ENCODE data around the gene LIN7A.

The LIN7A gene, protein sequence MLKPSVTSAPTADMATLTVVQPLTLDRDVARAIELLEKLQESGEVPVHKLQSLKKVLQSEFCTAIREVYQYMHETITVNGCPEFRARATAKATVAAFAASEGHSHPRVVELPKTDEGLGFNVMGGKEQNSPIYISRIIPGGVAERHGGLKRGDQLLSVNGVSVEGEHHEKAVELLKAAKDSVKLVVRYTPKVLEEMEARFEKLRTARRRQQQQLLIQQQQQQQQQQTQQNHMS

DNA sequence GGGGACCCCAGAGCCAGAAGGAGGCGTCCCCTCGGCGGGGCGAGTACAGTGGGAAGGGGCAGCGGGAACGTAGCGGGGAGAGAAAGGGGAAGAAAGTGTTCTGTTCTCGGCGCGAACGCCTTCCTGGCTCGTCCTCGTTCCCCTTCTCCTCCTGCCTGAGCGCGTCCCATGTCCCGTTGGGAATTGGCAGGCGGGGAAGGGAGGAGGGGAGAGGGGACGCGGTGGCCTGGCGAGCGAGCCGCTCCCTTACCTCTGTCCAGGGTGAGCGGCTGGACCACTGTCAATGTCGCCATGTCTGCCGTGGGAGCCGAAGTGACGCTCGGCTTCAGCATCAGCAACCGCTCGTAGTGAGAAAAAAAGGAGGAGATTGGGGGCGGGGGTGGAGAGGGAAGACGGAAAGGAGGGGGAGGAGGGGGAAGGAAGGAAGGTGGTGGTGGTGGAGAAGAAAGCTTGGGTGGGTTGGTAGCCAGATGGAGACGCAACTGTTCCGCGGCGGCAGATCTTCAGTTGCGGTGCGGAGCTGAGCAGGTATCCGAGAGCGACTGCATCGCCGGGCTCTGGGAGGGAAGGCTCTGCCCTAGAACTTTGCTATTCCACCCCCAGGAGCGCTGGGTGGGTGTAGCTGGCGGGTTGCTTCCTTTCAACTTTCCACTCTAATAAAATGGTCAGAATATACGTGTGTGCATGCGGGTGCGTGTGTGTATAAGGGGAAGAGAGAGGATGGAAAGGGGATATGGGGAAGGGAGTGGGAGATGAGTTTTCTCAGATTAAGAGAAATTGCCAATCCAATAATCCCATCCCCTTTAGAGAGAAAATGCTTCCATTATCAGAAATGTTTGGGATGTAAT lies at the start of gene LIN7A:
LIN7A (minus strand) TSS at position 544 of the 848 bp plus-strand sequence; CDS start at position 332, 212 bp downstream.
- Mint-ChIP-seq H3K4me1 (no peaks in the 10 kb centered on the region), H3K9me3 (peaks cover 0 to 9% of the 10 kb centered on the region in 2 donors), H3K27me3 (peaks cover 27% of the 10 kb centered on the region), H3K4me3 (no peak within 1 kb of the TSS), H3K27ac (no peak within 1 kb of the TSS)
- no peak for ATAC-seq
- no peak for DNase-seq

DNA sequence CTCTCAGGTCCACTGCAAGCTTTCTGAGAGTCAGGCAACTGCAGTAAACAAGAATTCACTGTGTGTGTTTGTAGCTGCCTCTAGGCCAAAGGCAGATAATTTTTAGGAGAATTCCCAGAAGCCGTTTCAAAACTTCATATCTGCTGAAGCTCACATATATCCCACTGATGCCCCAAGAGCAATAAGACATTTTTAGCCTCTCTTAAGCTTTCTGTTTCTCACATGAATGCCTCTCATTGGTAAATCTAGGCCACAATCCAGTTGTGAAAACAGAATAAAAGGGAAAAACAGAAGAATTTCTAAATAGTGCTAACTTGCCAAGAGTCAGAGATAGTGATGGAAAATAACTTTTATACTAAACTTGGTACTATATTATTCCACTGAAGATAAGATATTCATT lies 48.5 kb upstream of the LIN7A start:
- Mint-ChIP-seq H3K4me3 (no peak overlapping the region), H3K27me3 (no peaks in the 10 kb centered on the region), H3K27ac (no peak overlapping the region), H3K9me3 (peaks cover 0 to 6% of the 10 kb centered on the region in 2 donors), H3K4me1 (no peaks in the 10 kb centered on the region)
- ATAC-seq: no peak
- no peak for DNase-seq

DNA sequence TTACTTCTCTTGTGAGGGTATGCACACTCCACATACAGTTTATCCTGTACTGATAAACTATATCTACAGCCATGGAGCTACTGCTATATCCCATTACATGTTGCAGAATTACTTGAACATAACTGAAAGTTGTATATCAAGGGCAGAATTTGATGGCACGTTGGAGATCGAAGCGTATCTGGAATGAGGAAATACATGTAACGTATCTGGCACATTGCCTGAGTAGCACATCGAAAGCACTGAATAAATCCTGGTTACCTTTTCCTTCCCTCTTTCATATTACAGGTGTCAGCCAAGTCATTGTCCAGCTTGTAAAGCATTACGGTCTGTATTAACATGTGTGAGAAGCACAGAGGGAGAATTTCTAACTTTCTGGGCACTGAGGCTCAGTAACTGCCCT lies 42.1 kb upstream of the LIN7A start:
- Mint-ChIP-seq H3K27ac (no peak overlapping the region), H3K27me3 (no peaks in the 10 kb centered on the region), H3K4me1 (no peaks in the 10 kb centered on the region), H3K4me3 (no peak overlapping the region), H3K9me3 (peaks cover 0 to 7% of the 10 kb centered on the region in 2 donors)
- DNase-seq (no peak), ATAC-seq (no peak)

DNA sequence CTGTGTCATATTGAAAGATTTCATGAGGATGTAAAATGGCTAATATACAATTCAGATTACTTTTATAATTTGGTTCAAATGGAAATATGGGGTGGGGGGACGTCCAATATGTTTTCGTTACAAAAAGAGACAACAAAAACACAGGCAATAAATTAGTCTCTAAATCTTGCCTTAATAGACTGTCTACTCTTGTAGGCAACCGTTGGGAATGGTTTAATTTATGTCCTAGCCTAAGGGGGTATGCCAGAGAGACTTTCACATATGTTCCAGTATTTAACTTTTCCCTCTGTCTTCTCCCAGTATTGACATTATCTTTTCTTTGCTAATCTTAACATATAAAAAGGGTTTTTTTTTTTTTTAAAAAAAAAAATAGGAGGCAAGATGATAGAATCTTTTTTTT lies 41.5 kb upstream of the LIN7A start:
- Mint-ChIP-seq H3K4me3 (no peak overlapping the region), H3K4me1 (no peaks in the 10 kb centered on the region), H3K27me3 (no peaks in the 10 kb centered on the region), H3K9me3 (peaks cover 0 to 7% of the 10 kb centered on the region in 2 donors), H3K27ac (no peak overlapping the region)
- ATAC-seq: no peak
- DNase-seq: no peak

DNA sequence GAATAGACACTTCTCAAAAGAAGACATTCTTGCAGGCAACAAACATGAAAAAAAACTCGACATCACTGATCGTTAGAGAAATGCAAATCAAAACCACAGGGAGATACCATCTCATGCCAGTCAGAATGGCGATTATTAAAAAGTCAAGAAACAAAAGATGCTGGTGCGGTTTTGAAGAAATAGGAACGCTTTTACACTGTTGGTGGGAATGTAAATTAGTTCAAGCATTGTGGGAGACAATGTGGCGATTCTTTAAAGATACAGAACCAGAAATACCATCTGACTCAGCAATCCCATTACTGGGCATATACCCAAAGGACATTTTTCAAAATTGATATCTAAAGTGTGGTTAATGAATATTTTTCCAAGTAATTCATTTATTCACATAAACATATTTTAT lies 39.6 kb upstream of the LIN7A start:
- Mint-ChIP-seq H3K4me1 (no peaks in the 10 kb centered on the region), H3K4me3 (no peak overlapping the region), H3K27me3 (no peaks in the 10 kb centered on the region), H3K27ac (no peak overlapping the region), H3K9me3 (peaks cover 0 to 7% of the 10 kb centered on the region in 2 donors)
- ATAC-seq: no peak
- DNase-seq: no peak

DNA sequence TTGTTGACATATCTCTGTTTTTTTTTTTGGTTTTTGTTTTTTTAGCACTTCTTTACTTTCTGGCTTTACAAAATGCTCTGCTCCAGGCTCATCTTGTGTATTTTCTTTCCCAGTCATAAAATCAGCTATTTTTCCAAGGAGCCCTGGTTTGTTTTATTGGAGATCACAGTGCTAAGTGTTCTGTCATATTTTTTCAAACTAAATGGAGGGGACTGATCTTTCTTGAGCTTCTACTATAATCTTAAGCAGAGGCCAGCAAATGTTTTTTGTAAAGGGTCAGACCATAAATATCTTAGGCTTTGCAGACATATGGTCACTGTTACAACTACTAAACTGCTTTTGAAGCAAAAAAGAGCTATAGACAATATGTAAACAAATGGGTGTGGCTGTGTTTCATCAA lies 30.6 kb upstream of the LIN7A start:
- H3K9me3 Mint-ChIP-seq: peaks cover 0 to 7% of the 10 kb centered on the region in 2 donors
- H3K4me1 Mint-ChIP-seq: no peaks in the 10 kb centered on the region
- no peak for DNase-seq
- no peak overlapping the region for H3K27ac Mint-ChIP-seq
- H3K4me3 Mint-ChIP-seq: no peak overlapping the region
- no peak for ATAC-seq
- no peaks in the 10 kb centered on the region for H3K27me3 Mint-ChIP-seq

DNA sequence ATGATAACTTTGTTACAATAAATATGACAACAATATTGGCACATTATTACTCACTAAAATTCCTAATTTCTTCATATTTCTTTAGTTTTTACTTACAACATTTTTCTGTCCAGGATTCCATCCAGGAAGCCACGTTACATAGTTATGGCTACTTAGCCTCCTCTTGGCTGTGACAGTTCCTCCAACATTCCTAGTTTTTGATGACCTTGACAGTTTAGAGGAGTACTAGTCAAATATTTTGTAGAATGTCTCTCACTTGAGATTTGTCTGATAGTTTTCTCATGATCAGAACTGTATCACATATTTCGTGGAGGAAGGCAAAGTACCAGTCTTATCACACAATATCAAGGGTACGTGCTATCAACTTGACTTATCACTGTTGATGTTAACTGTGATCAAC lies 29.8 kb upstream of the LIN7A start:
- H3K9me3 Mint-ChIP-seq: peaks cover 0 to 7% of the 10 kb centered on the region in 2 donors
- ATAC-seq: no peak
- no peak overlapping the region for H3K4me3 Mint-ChIP-seq
- H3K4me1 Mint-ChIP-seq: no peaks in the 10 kb centered on the region
- no peak for DNase-seq
- no peaks in the 10 kb centered on the region for H3K27me3 Mint-ChIP-seq
- no peak overlapping the region for H3K27ac Mint-ChIP-seq

DNA sequence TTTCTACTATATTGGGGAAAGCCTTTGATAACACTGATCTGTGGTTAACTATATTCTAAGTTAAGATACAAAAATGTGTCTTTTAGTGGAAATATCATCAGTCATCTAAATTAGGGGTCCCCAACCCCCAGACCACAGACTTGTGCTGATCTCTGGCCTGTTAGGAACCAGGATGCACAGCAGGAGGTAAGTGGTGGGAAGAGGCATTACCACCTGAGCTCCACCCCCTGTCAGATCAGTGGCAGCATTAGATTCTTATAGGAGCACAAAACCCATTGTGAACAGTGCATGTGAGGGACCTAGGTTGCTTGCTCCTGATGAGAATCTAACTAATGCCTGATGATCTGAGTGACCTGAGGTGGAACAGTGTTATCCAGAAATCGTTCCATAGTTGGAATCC lies 28.3 kb upstream of the LIN7A start:
- Mint-ChIP-seq H3K27ac (no peak overlapping the region), H3K27me3 (no peaks in the 10 kb centered on the region), H3K9me3 (peaks cover 0 to 7% of the 10 kb centered on the region in 2 donors), H3K4me1 (no peaks in the 10 kb centered on the region), H3K4me3 (no peak overlapping the region)
- DNase-seq (no peak), ATAC-seq (no peak)

DNA sequence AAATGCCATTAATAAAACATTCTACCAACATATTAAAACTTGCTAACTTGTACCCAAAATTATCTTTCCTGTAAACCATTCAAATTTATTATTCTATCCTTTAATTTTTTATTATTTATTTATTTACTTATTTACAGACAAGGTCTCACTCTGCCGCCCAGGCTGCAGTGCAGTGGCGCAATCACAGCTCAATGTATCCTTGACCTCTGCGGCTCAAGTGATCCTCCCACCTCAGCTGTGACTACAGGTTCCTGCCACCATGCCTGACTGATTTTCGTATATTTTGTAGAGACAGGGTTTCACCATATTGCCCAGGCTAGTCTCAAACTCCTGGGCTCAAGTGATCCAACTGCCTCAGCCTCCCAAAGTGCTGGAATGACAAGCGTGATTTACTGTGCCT lies 20.4 kb upstream of the LIN7A start:
- DNase-seq (no peak), ATAC-seq (no peak)
- Mint-ChIP-seq H3K9me3 (no peaks in the 10 kb centered on the region), H3K4me3 (no peak overlapping the region), H3K27ac (no peak overlapping the region), H3K27me3 (no peaks in the 10 kb centered on the region), H3K4me1 (no peaks in the 10 kb centered on the region)

DNA sequence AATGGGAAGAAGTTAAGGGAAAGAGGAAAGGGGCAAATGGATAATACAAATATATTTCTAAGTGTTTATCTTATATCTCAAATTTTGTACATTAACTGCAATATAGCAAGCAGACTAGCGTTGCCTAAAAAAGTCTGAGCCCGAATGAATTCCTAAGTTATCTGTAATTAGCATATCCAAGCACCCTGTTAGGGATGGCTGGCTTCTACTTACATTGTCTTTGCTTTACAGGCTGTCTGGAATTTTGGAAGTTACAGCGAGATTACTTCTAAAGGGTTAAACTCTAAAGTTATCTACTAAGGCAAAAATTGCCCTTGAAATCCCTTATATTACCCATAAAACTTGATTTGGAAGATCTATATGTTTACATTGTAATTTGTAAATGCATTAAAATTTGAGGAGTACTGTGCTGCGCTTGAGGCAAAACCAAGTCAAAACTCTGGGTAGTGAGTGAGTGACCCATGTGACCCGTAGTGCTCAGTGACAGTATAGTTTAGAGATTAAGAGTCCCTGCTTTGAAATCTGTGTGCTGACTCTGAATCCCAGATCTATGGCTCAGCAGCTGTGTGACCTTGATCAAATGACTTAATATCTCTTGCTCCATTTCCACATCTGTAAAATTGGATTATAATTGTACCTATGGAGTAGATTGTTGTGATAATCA lies 17.3 kb upstream of the LIN7A start:
- Mint-ChIP-seq H3K27ac (no peak overlapping the region), H3K4me1 (no peaks in the 10 kb centered on the region), H3K4me3 (no peak overlapping the region), H3K9me3 (no peaks in the 10 kb centered on the region), H3K27me3 (no peaks in the 10 kb centered on the region)
- DNase-seq: no peak
- ATAC-seq: no peak

DNA sequence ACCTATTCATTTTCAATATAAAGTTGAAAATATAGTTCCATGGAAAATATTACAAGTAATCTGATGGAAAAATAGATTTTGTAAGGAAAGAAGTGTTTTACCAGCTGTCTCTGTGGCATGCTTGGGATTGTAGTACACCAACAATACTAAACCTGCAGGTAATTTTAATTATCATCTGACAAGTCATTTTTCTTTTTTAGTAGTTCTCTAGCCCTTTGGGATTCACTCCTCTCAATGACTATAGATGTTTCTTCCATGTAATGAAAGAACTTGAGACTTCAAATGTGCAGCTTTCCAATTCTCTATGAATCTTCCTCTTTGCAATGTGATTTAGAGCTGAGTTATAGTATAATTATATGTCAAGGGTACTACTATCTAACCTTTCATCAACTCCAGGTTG lies 14.7 kb upstream of the LIN7A start:
- Mint-ChIP-seq H3K4me1 (no peaks in the 10 kb centered on the region), H3K9me3 (peaks cover 0 to 4% of the 10 kb centered on the region in 2 donors), H3K4me3 (no peak overlapping the region), H3K27ac (no peak overlapping the region), H3K27me3 (no peaks in the 10 kb centered on the region)
- DNase-seq (no peak), ATAC-seq (no peak)

DNA sequence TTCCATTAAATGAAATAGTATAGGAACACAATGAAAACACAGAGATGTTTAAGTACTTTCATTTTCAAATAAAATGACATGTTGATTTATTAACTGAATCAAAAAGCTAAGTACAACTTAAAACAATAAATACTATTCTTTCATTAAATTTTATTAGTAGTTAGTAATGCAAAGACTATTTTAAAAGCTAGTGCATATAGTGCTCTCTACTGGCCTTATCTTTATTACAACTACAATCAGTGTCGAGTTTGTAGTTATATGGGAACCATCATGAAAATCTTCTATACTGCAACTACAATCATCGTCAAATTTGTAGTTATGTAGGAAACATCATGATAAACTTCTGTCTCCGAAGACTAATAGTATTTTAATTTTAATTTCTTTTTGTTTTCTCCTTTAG lies 8.9 kb upstream of the LIN7A start:
- peaks cover 0 to 5% of the 10 kb centered on the region in 2 donors for H3K9me3 Mint-ChIP-seq
- ATAC-seq (no peak), DNase-seq (no peak)
- no peaks in the 10 kb centered on the region for H3K27me3 Mint-ChIP-seq
- no peaks in the 10 kb centered on the region for H3K4me1 Mint-ChIP-seq
- H3K4me3 Mint-ChIP-seq: no peak overlapping the region
- no peak overlapping the region for H3K27ac Mint-ChIP-seq

DNA sequence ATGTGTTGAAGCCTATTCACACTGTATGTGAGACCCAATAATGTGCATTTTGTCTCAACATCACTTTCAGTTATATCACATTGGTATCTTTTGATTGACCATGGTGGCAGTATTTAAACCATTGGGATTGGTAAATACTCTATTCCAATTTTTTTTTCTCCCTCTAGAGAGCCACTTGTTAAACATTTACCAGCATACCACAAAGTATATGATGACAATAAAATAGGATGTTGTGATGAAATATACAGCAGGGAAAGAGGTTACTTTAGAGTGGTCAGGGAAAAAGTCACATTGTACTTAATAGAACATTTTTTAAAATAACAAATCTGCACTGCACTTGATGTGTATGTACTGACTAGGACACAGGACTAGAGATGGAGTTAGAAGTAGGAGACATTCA lies 5.6 kb upstream of the LIN7A start:
- Mint-ChIP-seq H3K4me1 (no peaks in the 10 kb centered on the region), H3K9me3 (peaks cover 0 to 5% of the 10 kb centered on the region in 2 donors), H3K4me3 (no peak overlapping the region), H3K27ac (no peak overlapping the region), H3K27me3 (peaks cover 6% of the 10 kb centered on the region)
- DNase-seq (no peak), ATAC-seq (no peak)

DNA sequence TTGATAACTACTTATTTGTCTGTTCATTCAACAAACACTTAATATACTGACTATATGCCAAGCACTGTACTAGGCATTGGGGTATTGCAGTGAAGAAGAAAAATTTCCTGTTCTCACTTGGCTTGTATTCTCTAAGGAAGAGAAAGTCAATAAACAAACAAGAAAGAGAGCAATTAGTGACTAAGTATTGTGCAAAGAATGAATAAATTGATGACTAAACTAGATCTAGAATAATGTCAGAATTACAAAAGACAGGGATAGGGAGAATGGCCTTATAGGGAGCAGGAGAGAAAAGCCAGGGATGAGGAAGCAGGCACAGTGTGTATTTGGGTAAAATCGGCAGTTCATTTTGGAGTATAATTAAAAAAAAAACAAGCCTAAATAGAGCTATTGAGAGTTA lies 4.2 kb upstream of the LIN7A start:
- no peak overlapping the region for H3K4me3 Mint-ChIP-seq
- peaks cover 18% of the 10 kb centered on the region for H3K27me3 Mint-ChIP-seq
- no peaks in the 10 kb centered on the region for H3K9me3 Mint-ChIP-seq
- ATAC-seq (no peak), DNase-seq (no peak)
- H3K4me1 Mint-ChIP-seq: no peaks in the 10 kb centered on the region
- H3K27ac Mint-ChIP-seq: no peak overlapping the region

DNA sequence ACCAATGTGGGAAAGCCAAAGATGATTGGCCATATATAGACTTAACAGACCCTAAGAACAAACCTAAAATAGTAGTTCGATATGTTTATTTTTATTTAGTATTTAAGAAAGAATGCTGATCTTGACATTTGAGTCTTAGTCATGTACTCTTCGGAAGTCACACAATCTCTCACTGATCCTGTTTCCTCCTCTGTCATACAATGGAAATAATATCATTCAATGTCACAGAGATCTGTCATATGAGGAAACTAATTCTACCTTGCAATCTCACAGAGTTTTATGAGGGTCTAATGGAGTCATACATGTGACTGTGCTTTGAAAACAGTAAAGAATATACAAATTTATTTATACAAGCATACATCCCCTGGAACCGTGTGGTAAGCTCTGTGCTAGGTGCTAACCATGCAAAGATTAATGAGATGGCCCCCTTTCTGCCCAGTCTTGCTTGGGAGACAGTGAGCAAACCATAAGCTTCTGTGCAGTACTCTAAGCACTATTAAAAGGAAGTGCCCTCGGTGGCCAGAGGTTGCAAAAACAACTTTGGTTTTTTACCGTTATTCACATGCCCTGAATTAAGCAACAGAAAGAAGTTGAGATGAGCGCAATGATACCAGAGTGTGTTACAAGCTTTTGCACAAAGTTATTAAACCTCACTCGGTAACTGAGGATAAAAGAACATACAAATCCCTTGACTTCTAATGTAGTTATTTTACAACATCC lies 1.7 kb upstream of the LIN7A start:
- ATAC-seq: no peak
- H3K27me3 Mint-ChIP-seq: peaks cover 27% of the 10 kb centered on the region
- no peak for DNase-seq
- no peak overlapping the region for H3K27ac Mint-ChIP-seq
- no peaks in the 10 kb centered on the region for H3K4me1 Mint-ChIP-seq
- no peak overlapping the region for H3K4me3 Mint-ChIP-seq
- H3K9me3 Mint-ChIP-seq: no peaks in the 10 kb centered on the region
